NB4 (cell line): ENCODE measurements around the gene GPR153.

ENCODE experiments used
- DNase-seq: peaks from one replicate; pipeline ENCODE4 v3.0.0; 2010; ENCODE audit warnings: low read depth
- H3K4me3 ChIP-seq: one replicate; pipeline ENCODE4 v1.5.1; 2011; ENCODE audit warnings: mild to moderate bottlenecking, low read depth, low read length, moderate library complexity
- CTCF ChIP-seq: IDR thresholded peaks from one replicate; pipeline ENCODE4 v1.5.1; 2012; ENCODE audit warnings: low read depth, low read length
- MAX ChIP-seq: IDR thresholded peaks from 2 replicates; pipeline ENCODE4 v1.6.1; 2011; ENCODE audit warnings: low read depth, low read length
- MYC ChIP-seq: IDR thresholded peaks from 2 replicates; pipeline ENCODE4 v1.6.1; 2011; ENCODE audit warnings: low read depth, low read length
- POLR2A ChIP-seq: IDR thresholded peaks from 2 replicates; pipeline ENCODE4 v1.6.1; 2011; ENCODE audit warnings: mild to moderate bottlenecking; ENCODE audit not compliant: insufficient read length; ENCODE audit errors: extremely low read depth

Gene GPR153

GRCh38 chr1:6298940-6299465 is 38.1 kb upstream of the GPR153 start:
- TF ChIP-seq POLR2A = no peak
- no peak for TF ChIP-seq CTCF
- TF ChIP-seq MAX = no peak
- no peak for TF ChIP-seq MYC
- DNase-seq = no peak
- H3K4me3 ChIP-seq = no peak overlapping the region

GRCh38 chr1:6298530-6298929 is 37.6 kb upstream of the GPR153 start:
- H3K4me3 ChIP-seq = no peak overlapping the region
- no peak for DNase-seq

GRCh38 chr1:6295910-6296309 is 35.0 kb upstream of the GPR153 start:
- no peak overlapping the region for H3K4me3 ChIP-seq
- no peak for TF ChIP-seq POLR2A
- no peak for TF ChIP-seq MAX
- TF ChIP-seq CTCF = no peak
- no peak for TF ChIP-seq MYC

More at GRCh38 chr1:6298530-6298929, 37.6 kb upstream of the GPR153 start:
- no peak for TF ChIP-seq MAX
- TF ChIP-seq MYC = no peak
- no peak for TF ChIP-seq POLR2A
- no peak for TF ChIP-seq CTCF

GRCh38 chr1:6294890-6295556 is 34.1 kb upstream of the GPR153 start:
- DNase-seq = peak; percentile 4
- no peak for TF ChIP-seq MYC
- TF ChIP-seq MAX = no peak
- no peak for TF ChIP-seq POLR2A
- no peak for TF ChIP-seq CTCF
- H3K4me3 ChIP-seq = no peak overlapping the region

More at GRCh38 chr1:6295910-6296309, 35.0 kb upstream of the GPR153 start:
- no peak for DNase-seq

GRCh38 chr1:6294080-6294889 is 33.4 kb upstream of the GPR153 start:
- no peak; the same call in 1 of the 2 replicates for TF ChIP-seq MYC
- no peak for TF ChIP-seq POLR2A
- TF ChIP-seq CTCF = no peak
- TF ChIP-seq MAX = no peak
- DNase-seq = no peak
- no peak overlapping the region for H3K4me3 ChIP-seq
